ENCODE results near the gene ADAM10. TPM values are rescaled to one million over a fixed set of nuclear protein-coding genes. Genes with fewer than 3 reads are reported as not detected.

The ADAM10 gene
- polyA plus RNA-seq, 1 donor (not counting 4 experiments of a cell fraction or from before 2014, with no cell fraction given): 198 TPM

DNA sequence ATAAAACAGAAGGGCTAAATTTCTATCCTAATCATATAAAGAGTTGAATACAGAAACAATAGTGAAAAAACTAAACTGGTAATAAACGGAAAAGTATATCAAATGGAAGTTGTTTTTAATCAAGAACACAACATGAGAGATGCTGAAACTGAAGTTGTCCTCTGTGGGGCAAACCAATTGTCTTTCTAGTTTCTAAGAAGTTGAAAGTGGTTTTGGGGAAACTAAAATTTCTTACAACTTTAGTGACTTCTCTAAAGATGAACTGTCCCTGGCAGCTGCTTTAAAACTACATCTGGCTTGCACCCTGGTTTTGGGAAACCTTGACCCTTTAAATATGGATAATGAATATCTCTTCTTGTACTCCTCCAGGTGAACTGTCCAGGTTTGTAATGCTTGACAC, 155.6 kb downstream of the ADAM10 start:
- FAIRE-seq: no peak

DNA sequence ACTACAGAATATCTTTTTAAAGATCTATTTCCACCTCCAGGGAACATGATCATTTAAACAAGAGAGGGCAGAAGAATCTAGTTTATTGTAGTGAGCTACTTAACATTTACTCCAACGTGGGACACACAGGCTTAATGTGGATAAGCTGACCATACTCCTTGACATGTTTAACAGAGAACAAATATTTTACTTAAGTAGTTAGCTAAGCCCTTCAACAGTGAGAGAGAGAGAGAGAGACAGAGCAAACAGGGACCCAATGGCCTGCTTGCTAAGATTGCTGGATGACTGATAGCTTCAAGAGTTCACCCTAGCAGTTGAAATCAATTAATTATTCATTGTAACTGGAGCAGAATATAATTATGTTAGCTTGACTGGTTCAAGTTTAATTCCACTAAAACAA, 158.6 kb downstream of the ADAM10 start:
- Histone ChIP-seq H3K9me3 (ENCODE audit: control insufficient read depth, low read depth, low read length) (no peaks in the 10 kb centered on the region), H3K4me1 (ENCODE audit: control insufficient read depth, extremely low read depth, insufficient read depth, low read length) (no peaks in the 10 kb centered on the region), H3K36me3 (ENCODE audit: control insufficient read depth in 2 of 2, extremely low read depth in 1 of 2, insufficient read depth in 2 of 2, low read length in 2 of 2) (no peaks in the 10 kb centered on the region), H3K4me3 (ENCODE audit: control insufficient read depth in 2 of 3, extremely low read depth in 1 of 3, insufficient read depth in 2 of 3, low read depth in 1 of 3, low read length in 3 of 3) (no peak overlapping the region), H3K9me1 (ENCODE audit: control insufficient read depth, extremely low read depth, insufficient read depth, low read length) (no peaks in the 10 kb centered on the region), H2AFZ (ENCODE audit: control insufficient read depth, low read length) (no peak overlapping the region), H3K79me2 (ENCODE audit: control insufficient read depth, insufficient read depth, low read length) (no peaks in the 10 kb centered on the region), H3K4me2 (ENCODE audit: control insufficient read depth, extremely low read depth, insufficient read depth, low read depth, low read length) (no peak overlapping the region), H3K9ac (ENCODE audit: control insufficient read depth, extremely low read depth, insufficient read depth, low read length) (no peak overlapping the region), H3K27me3 (ENCODE audit: control insufficient read depth, extremely low read depth, insufficient read depth, low read length) (no peaks in the 10 kb centered on the region), H4K20me1 (ENCODE audit: control insufficient read depth, extremely low read depth, insufficient read depth, low read length) (no peaks in the 10 kb centered on the region), H3K27ac (ENCODE audit: control insufficient read depth, insufficient read depth, low read length) (no peak overlapping the region)
- dilution Hi-C loops (cut with MboI; ENCODE audit: extremely low pct_ligation_motif_present, low sequenced_read_pairs): no loop called here
- FAIRE-seq (peak; percentile 34), DNase-seq (ENCODE audit: low read depth, low spot score) (no peak)
- TF ChIP-seq EZH2 (IDR thresholded peaks at IDR 0.05; ENCODE audit: low read length): no peak

More for the DNA sequence above, 155.6 kb downstream of the ADAM10 start:
- Histone ChIP-seq H3K9ac (ENCODE audit: control insufficient read depth, extremely low read depth, insufficient read depth, low read length) (no peak overlapping the region), H4K20me1 (ENCODE audit: control insufficient read depth, extremely low read depth, insufficient read depth, low read length) (no peaks in the 10 kb centered on the region), H3K4me1 (ENCODE audit: control insufficient read depth, extremely low read depth, insufficient read depth, low read length) (no peaks in the 10 kb centered on the region), H3K36me3 (ENCODE audit: control insufficient read depth in 2 of 2, extremely low read depth in 1 of 2, insufficient read depth in 2 of 2, low read length in 2 of 2) (peaks cover 0 to 3% of the 10 kb centered on the region in 2 experiments), H3K4me2 (ENCODE audit: control insufficient read depth, extremely low read depth, insufficient read depth, low read depth, low read length) (no peak overlapping the region), H3K27me3 (ENCODE audit: control insufficient read depth, extremely low read depth, insufficient read depth, low read length) (no peaks in the 10 kb centered on the region), H3K79me2 (ENCODE audit: control insufficient read depth, insufficient read depth, low read length) (no peaks in the 10 kb centered on the region), H3K27ac (ENCODE audit: control insufficient read depth, insufficient read depth, low read length) (no peak overlapping the region), H3K9me1 (ENCODE audit: control insufficient read depth, extremely low read depth, insufficient read depth, low read length) (no peaks in the 10 kb centered on the region), H3K9me3 (ENCODE audit: control insufficient read depth, low read depth, low read length) (no peaks in the 10 kb centered on the region), H3K4me3 (ENCODE audit: control insufficient read depth in 2 of 3, extremely low read depth in 1 of 3, insufficient read depth in 2 of 3, low read depth in 1 of 3, low read length in 3 of 3) (no peak overlapping the region), H2AFZ (ENCODE audit: control insufficient read depth, low read length) (no peak overlapping the region)
- TF ChIP-seq, protein P1, sequence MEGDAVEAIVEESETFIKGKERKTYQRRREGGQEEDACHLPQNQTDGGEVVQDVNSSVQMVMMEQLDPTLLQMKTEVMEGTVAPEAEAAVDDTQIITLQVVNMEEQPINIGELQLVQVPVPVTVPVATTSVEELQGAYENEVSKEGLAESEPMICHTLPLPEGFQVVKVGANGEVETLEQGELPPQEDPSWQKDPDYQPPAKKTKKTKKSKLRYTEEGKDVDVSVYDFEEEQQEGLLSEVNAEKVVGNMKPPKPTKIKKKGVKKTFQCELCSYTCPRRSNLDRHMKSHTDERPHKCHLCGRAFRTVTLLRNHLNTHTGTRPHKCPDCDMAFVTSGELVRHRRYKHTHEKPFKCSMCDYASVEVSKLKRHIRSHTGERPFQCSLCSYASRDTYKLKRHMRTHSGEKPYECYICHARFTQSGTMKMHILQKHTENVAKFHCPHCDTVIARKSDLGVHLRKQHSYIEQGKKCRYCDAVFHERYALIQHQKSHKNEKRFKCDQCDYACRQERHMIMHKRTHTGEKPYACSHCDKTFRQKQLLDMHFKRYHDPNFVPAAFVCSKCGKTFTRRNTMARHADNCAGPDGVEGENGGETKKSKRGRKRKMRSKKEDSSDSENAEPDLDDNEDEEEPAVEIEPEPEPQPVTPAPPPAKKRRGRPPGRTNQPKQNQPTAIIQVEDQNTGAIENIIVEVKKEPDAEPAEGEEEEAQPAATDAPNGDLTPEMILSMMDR (optimal IDR thresholded peaks at IDR 0.05 in 1 of 3, IDR thresholded peaks at IDR 0.05 in 1 of 3, conservative IDR thresholded peaks at IDR 0.05 in 1 of 3; ENCODE audit: extremely low read depth in 1 of 3, insufficient read depth in 2 of 3, low read length in 3 of 3): no peak
- TF ChIP-seq EZH2 (IDR thresholded peaks at IDR 0.05; ENCODE audit: low read length): no peak
- no peak for DNase-seq (ENCODE audit: low read depth, low spot score)
- dilution Hi-C loops (cut with MboI; ENCODE audit: extremely low pct_ligation_motif_present, low sequenced_read_pairs): no loop called here

DNA sequence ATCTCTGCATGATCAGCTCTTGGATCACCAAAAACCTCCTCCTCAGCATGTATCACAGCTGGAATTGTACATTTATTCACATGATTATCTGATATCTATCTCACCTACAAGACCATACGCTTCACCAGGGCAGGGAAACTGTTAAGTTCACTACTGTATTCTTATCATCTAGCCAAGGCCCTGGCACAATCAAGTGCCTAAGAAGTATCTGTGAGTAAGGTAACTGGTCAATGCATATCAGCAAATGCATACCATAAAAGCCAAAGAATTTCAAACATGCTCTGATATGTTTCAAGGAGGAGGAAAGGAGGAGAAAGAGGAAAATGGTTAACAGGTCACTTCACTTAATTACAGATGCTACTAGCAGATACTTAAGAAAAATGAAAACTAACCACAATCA, 159.3 kb downstream of the ADAM10 start:
- TF ChIP-seq EZH2 (IDR thresholded peaks at IDR 0.05; ENCODE audit: low read length): no peak
- TF ChIP-seq, protein P1 (optimal IDR thresholded peaks at IDR 0.05 in 1 of 3, IDR thresholded peaks at IDR 0.05 in 1 of 3, conservative IDR thresholded peaks at IDR 0.05 in 1 of 3; ENCODE audit: extremely low read depth in 1 of 3, insufficient read depth in 2 of 3, low read length in 3 of 3): no peak
- Histone ChIP-seq H3K79me2 (ENCODE audit: control insufficient read depth, insufficient read depth, low read length) (no peaks in the 10 kb centered on the region), H3K36me3 (ENCODE audit: control insufficient read depth in 2 of 2, extremely low read depth in 1 of 2, insufficient read depth in 2 of 2, low read length in 2 of 2) (no peaks in the 10 kb centered on the region), H3K4me1 (ENCODE audit: control insufficient read depth, extremely low read depth, insufficient read depth, low read length) (no peaks in the 10 kb centered on the region), H3K27ac (ENCODE audit: control insufficient read depth, insufficient read depth, low read length) (no peak overlapping the region), H3K4me3 (ENCODE audit: control insufficient read depth in 2 of 3, extremely low read depth in 1 of 3, insufficient read depth in 2 of 3, low read depth in 1 of 3, low read length in 3 of 3) (no peak overlapping the region), H2AFZ (ENCODE audit: control insufficient read depth, low read length) (no peak overlapping the region), H4K20me1 (ENCODE audit: control insufficient read depth, extremely low read depth, insufficient read depth, low read length) (no peaks in the 10 kb centered on the region), H3K27me3 (ENCODE audit: control insufficient read depth, extremely low read depth, insufficient read depth, low read length) (no peaks in the 10 kb centered on the region), H3K4me2 (ENCODE audit: control insufficient read depth, extremely low read depth, insufficient read depth, low read depth, low read length) (no peak overlapping the region), H3K9me1 (ENCODE audit: control insufficient read depth, extremely low read depth, insufficient read depth, low read length) (no peaks in the 10 kb centered on the region), H3K9me3 (ENCODE audit: control insufficient read depth, low read depth, low read length) (no peaks in the 10 kb centered on the region), H3K9ac (ENCODE audit: control insufficient read depth, extremely low read depth, insufficient read depth, low read length) (no peak overlapping the region)
- no peak for FAIRE-seq
- dilution Hi-C loops (cut with MboI; ENCODE audit: extremely low pct_ligation_motif_present, low sequenced_read_pairs): no loop called here
- DNase-seq (ENCODE audit: low read depth, low spot score): no peak
